Astrocyte (in vitro differentiated cells and primary cell): ENCODE data around the gene ADGRG2. TPM values are rescaled to one million over a fixed set of nuclear protein-coding genes. Genes with fewer than 3 reads are reported as not detected.
A peak's percentile ranks its signal among the peaks of the same experiment; 100 is the strongest.

ENCODE experiments used
- DNase-seq: peaks from one replicate; pipeline ENCODE4 v3.0.0-alpha.2; 2010; ENCODE audit warnings: low read depth
- FAIRE-seq: peaks from 2 replicates; lab custom pipeline; 2011; peaks lifted over from hg19 to GRCh38; lab: Jason Lieb, UNC
- H2AFZ ChIP-seq: 2 replicates; pipeline ENCODE4 v1.6.0; 2012; ENCODE audit warnings: low read depth, low read length, inconsistent platforms
- H3K27ac ChIP-seq: 2 replicates; pipeline ENCODE4 v1.5.1; 2011; ENCODE audit warnings: low read depth, low read length, inconsistent platforms
- H3K27me3 ChIP-seq: 2 replicates; pipeline ENCODE4 v1.6.0; 2011; ENCODE audit warnings: low read length, inconsistent platforms; ENCODE audit not compliant: insufficient read depth
- H3K36me3 ChIP-seq: 2 replicates; pipeline ENCODE4 v1.5.1; 2011; ENCODE audit warnings: low read length, inconsistent platforms; ENCODE audit not compliant: insufficient read depth
- H3K4me1 ChIP-seq: 2 replicates; pipeline ENCODE4 v1.5.1; 2011; ENCODE audit warnings: low read length, inconsistent platforms; ENCODE audit not compliant: insufficient read depth
- H3K4me2 ChIP-seq: 2 replicates; pipeline ENCODE4 v1.6.0; 2012; ENCODE audit warnings: low read length, inconsistent platforms
- H3K4me3 ChIP-seq: 2 replicates; pipeline ENCODE4 v1.5.1; 2011; ENCODE audit warnings: low read depth, mild to moderate bottlenecking, low read length, inconsistent platforms; ENCODE audit not compliant: insufficient read depth
- H3K79me2 ChIP-seq: 2 replicates; pipeline ENCODE4 v1.6.0; 2012; ENCODE audit warnings: mild to moderate bottlenecking, low read length, inconsistent platforms; ENCODE audit not compliant: insufficient read depth
- H3K9ac ChIP-seq: 2 replicates; pipeline ENCODE4 v1.6.0; 2012; ENCODE audit warnings: mild to moderate bottlenecking, low read length, inconsistent platforms
- H3K9me3 ChIP-seq: 2 replicates; pipeline ENCODE4 v1.5.1; 2012; ENCODE audit warnings: low read depth, mild to moderate bottlenecking, low read length, inconsistent platforms; ENCODE audit not compliant: insufficient read depth
- H4K20me1 ChIP-seq: 2 replicates; pipeline ENCODE4 v1.6.0; 2012; ENCODE audit warnings: low read length, inconsistent platforms; ENCODE audit not compliant: insufficient read depth
- H3K27ac Mint-ChIP-seq: one replicate; pipeline ENCODE4 v1.8.0; 2021; ENCODE audit warnings: mild to moderate bottlenecking, mixed read lengths; ENCODE audit not compliant: unreplicated experiment
- H3K27me3 Mint-ChIP-seq: one replicate; pipeline ENCODE4 v1.8.0; 2021; ENCODE audit warnings: low read depth, mixed read lengths; ENCODE audit not compliant: unreplicated experiment
- H3K36me3 Mint-ChIP-seq: one replicate; pipeline ENCODE4 v1.8.0; 2021; ENCODE audit warnings: low read depth, mixed read lengths; ENCODE audit not compliant: unreplicated experiment
- H3K4me1 Mint-ChIP-seq: one replicate; pipeline ENCODE4 v1.8.0; 2021; ENCODE audit warnings: low read depth, mixed read lengths; ENCODE audit not compliant: unreplicated experiment
- H3K4me3 Mint-ChIP-seq: one replicate; pipeline ENCODE4 v1.8.0; 2021; ENCODE audit warnings: mild to moderate bottlenecking, moderate library complexity, mixed read lengths; ENCODE audit not compliant: unreplicated experiment
- H3K9me3 Mint-ChIP-seq: one replicate; pipeline ENCODE4 v1.8.0; 2021; ENCODE audit warnings: mild to moderate bottlenecking, mixed read lengths; ENCODE audit not compliant: unreplicated experiment
- CTCF ChIP-seq: IDR thresholded peaks from 2 replicates; pipeline ENCODE4 v1.5.1; 2011; ENCODE audit warnings: low read depth, mild to moderate bottlenecking, inconsistent platforms, low read length, moderate library complexity; ENCODE audit not compliant: insufficient read depth
- EZH2 ChIP-seq: IDR thresholded peaks from 2 replicates; pipeline ENCODE4 v1.6.1; 2012; ENCODE audit warnings: mild to moderate bottlenecking, low read length, inconsistent platforms; ENCODE audit not compliant: insufficient read depth
- total RNA-seq: library from RNA; stranded (reverse); gene quantifications from 2 replicates; pipeline ENCODE4 v1.2.1, GENCODE V29; 2021

The ADGRG2 gene
- total RNA-seq, 1 donor from 2014 or later, result 0.09 TPM

GRCh38 chrX:18970465-18970864 lies 151.8 kb downstream of the ADGRG2 start:
- FAIRE-seq, result no peak

GRCh38 chrX:18966624-18967023 lies 155.6 kb downstream of the ADGRG2 start:
- Histone ChIP-seq H3K4me2 (no peak overlapping the region), H3K4me3 (no peak overlapping the region), H3K9ac (no peak overlapping the region), H3K4me1 (no peaks in the 10 kb centered on the region), H3K9me3 (no peaks in the 10 kb centered on the region), H3K27ac (no peak overlapping the region), H4K20me1 (no peaks in the 10 kb centered on the region), H3K36me3 (no peaks in the 10 kb centered on the region), H3K79me2 (no peaks in the 10 kb centered on the region), H2AFZ (no peak overlapping the region), H3K27me3 (no peaks in the 10 kb centered on the region)
- H3K27me3 Mint-ChIP-seq, result no peaks in the 10 kb centered on the region
- no peak for FAIRE-seq
- no peak overlapping the region for H3K27ac Mint-ChIP-seq
- H3K4me3 Mint-ChIP-seq, result no peak overlapping the region
- DNase-seq, result no peak
- H3K4me1 Mint-ChIP-seq, result no peaks in the 10 kb centered on the region
- H3K9me3 Mint-ChIP-seq, result no peaks in the 10 kb centered on the region
- TF ChIP-seq CTCF, result no peak
- no peak for TF ChIP-seq EZH2
- no peaks in the 10 kb centered on the region for H3K36me3 Mint-ChIP-seq

More at GRCh38 chrX:18970465-18970864, 151.8 kb downstream of the ADGRG2 start:
- Histone ChIP-seq H3K4me2 (no peak overlapping the region), H3K9ac (no peak overlapping the region), H3K4me1 (no peaks in the 10 kb centered on the region), H3K9me3 (no peaks in the 10 kb centered on the region), H2AFZ (no peak overlapping the region), H3K27me3 (no peaks in the 10 kb centered on the region), H3K4me3 (no peak overlapping the region), H3K27ac (no peak overlapping the region), H4K20me1 (no peaks in the 10 kb centered on the region), H3K79me2 (no peaks in the 10 kb centered on the region), H3K36me3 (no peaks in the 10 kb centered on the region)
- Mint-ChIP-seq H3K4me3 (no peak overlapping the region), H3K4me1 (no peaks in the 10 kb centered on the region), H3K36me3 (no peaks in the 10 kb centered on the region), H3K27ac (no peak overlapping the region), H3K9me3 (no peaks in the 10 kb centered on the region), H3K27me3 (no peaks in the 10 kb centered on the region)
- no peak for TF ChIP-seq CTCF
- TF ChIP-seq EZH2, result no peak
- no peak for DNase-seq

- DNase-seq (no peak), FAIRE-seq (peak; percentile 17)
- Histone ChIP-seq H3K4me3 (no peak overlapping the region), H3K9me3 (no peaks in the 10 kb centered on the region), H3K79me2 (no peaks in the 10 kb centered on the region), H3K27me3 (no peaks in the 10 kb centered on the region), H3K36me3 (no peaks in the 10 kb centered on the region), H4K20me1 (no peaks in the 10 kb centered on the region), H3K27ac (no peak overlapping the region), H2AFZ (no peak overlapping the region), H3K4me1 (no peaks in the 10 kb centered on the region), H3K9ac (no peak overlapping the region), H3K4me2 (no peak overlapping the region)
- TF ChIP-seq CTCF, result no peak
- no peak for TF ChIP-seq EZH2
- Mint-ChIP-seq H3K27ac (no peak overlapping the region), H3K9me3 (no peaks in the 10 kb centered on the region), H3K27me3 (no peaks in the 10 kb centered on the region), H3K4me1 (no peaks in the 10 kb centered on the region), H3K36me3 (no peaks in the 10 kb centered on the region), H3K4me3 (no peak overlapping the region)
These were observed 157.4 kb downstream of the ADGRG2 start for GRCh38 chrX:18964901-18965300.
